CD14-positive monocyte (primary cell): ENCODE results near the gene ATP5MC3. TPM values are rescaled to one million over a fixed set of nuclear protein-coding genes. Genes with fewer than 3 reads are reported as not detected.
A peak's percentile ranks its signal among the peaks of the same experiment; 100 is the strongest.

Experiments
- DNase-seq, 3 donors: peaks; one replicate each; pipeline ENCODE4 v3.0.0-alpha.2; 2011 to 2022
- H2AFZ ChIP-seq: 2 replicates; pipeline ENCODE4 v1.6.0; 2012; ENCODE audit warnings: mild to moderate bottlenecking, low read depth, low read length, inconsistent platforms; ENCODE audit not compliant: insufficient read depth, poor library complexity, severe bottlenecking
- H3K27ac ChIP-seq, 2 donors: 1 replicate in 1 of 2; 2 replicates in 1 of 2; pipeline ENCODE4 v1.5.1; 2012 to 2013; ENCODE audit warnings: low read length in 2 of 2, control low read depth in 1 of 2, inconsistent platforms in 1 of 2, low read depth in 1 of 2, mild to moderate bottlenecking in 1 of 2
- H3K27me3 ChIP-seq, 2 donors: one replicate each; pipeline versions ENCODE4 v1.6.0 to v1.6.1; 2011 to 2013; ENCODE audit warnings: low read length in 2 of 2; ENCODE audit not compliant: control insufficient read depth in 2 of 2, insufficient read depth in 2 of 2
- H3K36me3 ChIP-seq, 2 donors: replicated peaks in 1 of 2; 1 replicate in 1 of 2; 2 replicates in 1 of 2; pipeline versions ENCODE4 v1.5.1 to v1.6.1; 2012 to 2013; ENCODE audit warnings: low read length in 2 of 2, control low read depth in 1 of 2, inconsistent platforms in 1 of 2, mild to moderate bottlenecking in 1 of 2; ENCODE audit not compliant: insufficient read depth in 2 of 2, control insufficient read depth in 1 of 2
- H3K4me1 ChIP-seq, 2 donors: 1 replicate in 1 of 2; 2 replicates in 1 of 2; pipeline versions ENCODE4 v1.5.1 to v1.6.1; 2012 to 2013; ENCODE audit warnings: low read length in 2 of 2, control low read depth in 1 of 2, inconsistent platforms in 1 of 2, mild to moderate bottlenecking in 1 of 2, moderate library complexity in 1 of 2; ENCODE audit not compliant: insufficient read depth in 2 of 2, control insufficient read depth in 1 of 2
- H3K4me2 ChIP-seq: replicated peaks from 2 replicates; pipeline ENCODE3; 2012; ENCODE audit warnings: low read length, moderate library complexity, mild to moderate bottlenecking; ENCODE audit not compliant: poor library complexity, severe bottlenecking; ENCODE audit errors: extremely low read depth
- H3K4me3 ChIP-seq, 3 experiments: fragments of 200-600 bp in 1 of 3; sonication (generic) in 1 of 3; replicated peaks in 1 of 3; 1 replicate in 2 of 3; 2 replicates in 1 of 3; pipeline ENCODE4 v1.5.1; 2011 to 2013; ENCODE audit warnings: low read length in 3 of 3, mild to moderate bottlenecking in 3 of 3, control low read depth in 2 of 3, low read depth in 2 of 3, inconsistent platforms in 1 of 3, moderate library complexity in 1 of 3
- H3K79me2 ChIP-seq: 2 replicates; pipeline ENCODE4 v1.6.0; 2012; ENCODE audit warnings: mild to moderate bottlenecking, control low read depth, inconsistent platforms, low read length, moderate library complexity; ENCODE audit not compliant: insufficient read depth
- H3K9ac ChIP-seq: 2 replicates; pipeline ENCODE4 v1.6.0; 2017; ENCODE audit warnings: low read length, mild to moderate bottlenecking; ENCODE audit not compliant: insufficient read depth, poor library complexity, severe bottlenecking
- H3K9me3 ChIP-seq, 2 donors: replicated peaks in 1 of 2; 1 replicate in 1 of 2; 2 replicates in 1 of 2; pipeline versions ENCODE4 v1.5.1 to v1.6.1; 2012 to 2013; ENCODE audit warnings: low read length in 2 of 2, control low read depth in 1 of 2; ENCODE audit not compliant: control insufficient read depth in 1 of 2, insufficient read depth in 1 of 2
- H4K20me1 ChIP-seq: 2 replicates; pipeline ENCODE4 v1.6.0; 2012; ENCODE audit warnings: mild to moderate bottlenecking, low read length, control low read depth, moderate library complexity; ENCODE audit not compliant: insufficient read depth
- H3K27ac Mint-ChIP-seq, 7 donors: one replicate each; pipeline ENCODE4 v1.8.0; 2020; ENCODE audit warnings: mild to moderate bottlenecking in 7 of 7, mixed read lengths in 7 of 7, moderate library complexity in 6 of 7, inconsistent platforms in 2 of 7
- H3K27me3 Mint-ChIP-seq, 3 donors: one replicate each; pipeline ENCODE4 v1.8.0; 2021 to 2022; ENCODE audit warnings: low read depth in 3 of 3, mild to moderate bottlenecking in 3 of 3, mixed read lengths in 3 of 3, moderate library complexity in 3 of 3, inconsistent platforms in 1 of 3
- H3K36me3 Mint-ChIP-seq, 2 donors: one replicate each; pipeline ENCODE4 v1.8.0; 2020; ENCODE audit warnings: mixed read lengths in 2 of 2, inconsistent platforms in 1 of 2, mild to moderate bottlenecking in 1 of 2
- H3K4me1 Mint-ChIP-seq: one replicate; pipeline ENCODE4 v1.8.0; 2020; ENCODE audit warnings: mild to moderate bottlenecking, mixed read lengths
- H3K4me3 Mint-ChIP-seq, 2 donors: one replicate each; pipeline ENCODE4 v1.8.0; 2020; ENCODE audit warnings: mild to moderate bottlenecking in 2 of 2, mixed read lengths in 2 of 2, moderate library complexity in 1 of 2
- H3K9me3 Mint-ChIP-seq, 7 donors: one replicate each; pipeline ENCODE4 v1.8.0; 2020 to 2022; ENCODE audit warnings: mixed read lengths in 7 of 7, mild to moderate bottlenecking in 6 of 7, moderate library complexity in 6 of 7, inconsistent platforms in 2 of 7
- CTCF ChIP-seq: fragments of 200-600 bp; IDR thresholded peaks from one replicate; pipeline ENCODE4 v1.8.0; 2022; ENCODE audit warnings: antibody characterized with exemption, mild to moderate bottlenecking
- WGBS: methylation state at CpG from one replicate; pipeline ENCODE4 v1.1.5; 2013; ENCODE audit warnings: missing lambda C conversion rate; ENCODE audit not compliant: insufficient coverage; 5-methylcytosine and 5-hydroxymethylcytosine counted together
- intact Hi-C, 2 donors: fragments of 100-400 bp; cut with micrococcal nuclease; formaldehyde crosslinking; loops; one replicate each; pipeline versions ENCODE4 v1.15.0 to v1.15.1; 2023
- polyA plus RNA-seq, 3 donors: library from polyadenylated mRNA; depleted of rRNA in 1 of 3; unstranded in 2 of 3; stranded (reverse) in 1 of 3; fragments of 300-500 nt in 2 of 3; fragments of >200 nt in 1 of 3; fragmentation: Illumina TruSeq in 2 of 3; gene quantifications; 1 replicate in 2 of 3; 2 replicates in 1 of 3; pipeline ENCODE4 v1.2.3, GENCODE V29; 2012 to 2021
- small RNA-seq: library from RNA; depleted of rRNA; stranded (forward); fragments of <200 nt; gene quantifications from one replicate; pipeline ENCODE3, GENCODE V24; 2012; ENCODE audit warnings: low read depth; ENCODE audit not compliant: insufficient read length

Gene ATP5MC3
- polyA plus RNA-seq, 3 donors = 139 to 533 (median 493) TPM

GRCh38 chr2:175131252-175131651 lies 50.3 kb downstream of the ATP5MC3 start:
- Mint-ChIP-seq H3K27ac (peak overlapping the region in 2 of 7 donors; percentile 7 to 35), H3K9me3 (no peaks in the 10 kb centered on the region), H3K4me3 (no peak overlapping the region), H3K4me1 (no peaks in the 10 kb centered on the region), H3K27me3 (no peaks in the 10 kb centered on the region), H3K36me3 (peaks cover 59 to 69% of the 10 kb centered on the region in 2 donors)
- Histone ChIP-seq H3K27me3 (no peaks in the 10 kb centered on the region), H3K79me2 (no peaks in the 10 kb centered on the region), H3K9ac (no peak overlapping the region), H3K4me1 (no peaks in the 10 kb centered on the region), H4K20me1 (peaks cover under 1% of the 10 kb centered on the region), H3K4me3 (no peak overlapping the region), H3K4me2 (no peak overlapping the region), H3K27ac (no peak overlapping the region), H3K9me3 (no peaks in the 10 kb centered on the region), H3K36me3 (peaks cover 65 to 88% of the 10 kb centered on the region in 2 donors), H2AFZ (no peak overlapping the region)
- intact Hi-C loops = no loop called here
- no peak for DNase-seq
- TF ChIP-seq CTCF = no peak
- 83% methylated on average over 1 of the region's 2 CpGs for WGBS

GRCh38 chr2:175126661-175127060 lies 54.8 kb downstream of the ATP5MC3 start:
- Histone ChIP-seq H3K9ac (no peak overlapping the region), H3K4me3 (no peak overlapping the region), H3K27ac (no peak overlapping the region), H4K20me1 (peaks cover 4% of the 10 kb centered on the region), H3K36me3 (peaks cover 41 to 66% of the 10 kb centered on the region in 2 donors), H3K9me3 (no peaks in the 10 kb centered on the region), H3K4me2 (no peak overlapping the region), H3K4me1 (no peaks in the 10 kb centered on the region), H3K27me3 (no peaks in the 10 kb centered on the region), H2AFZ (no peak overlapping the region), H3K79me2 (no peaks in the 10 kb centered on the region)
- H3K27me3 Mint-ChIP-seq = no peaks in the 10 kb centered on the region
- H3K36me3 Mint-ChIP-seq = peaks cover 46 to 51% of the 10 kb centered on the region in 2 donors
- WGBS = 100% methylated on average over 1 of the region's 1 CpG
- H3K4me1 Mint-ChIP-seq = no peaks in the 10 kb centered on the region
- DNase-seq = no peak
- TF ChIP-seq CTCF = no peak
- intact Hi-C loops = no loop called here
- H3K27ac Mint-ChIP-seq = no peak overlapping the region
- no peaks in the 10 kb centered on the region for H3K9me3 Mint-ChIP-seq
- H3K4me3 Mint-ChIP-seq = no peak overlapping the region

Small RNA genes lying within 50 kb of the gene (small RNA-seq; reads per million reads assigned to genes)
- not detected for gene MIR933

Other genes with a start within 250 kb of the ATP5MC3 start
- under 1 TPM in 1 of 3 donors, not detected in 2; 0.36 TPM for gene CHN1, start 176.3 kb downstream of the ATP5MC3 start, polyA plus RNA-seq
- gene ATF2, start 13.5 kb downstream of the ATP5MC3 start, polyA plus RNA-seq = 10 to 100 TPM; 17.4 to 24.0 (median 22.1) TPM